GM19099 (cell line): ENCODE data around the gene DAPP1.

Source experiments
- POLR2A ChIP-seq: IDR thresholded peaks from 3 replicates; pipeline ENCODE4 v1.6.1; 2011; ENCODE audit warnings: low read depth; ENCODE audit not compliant: insufficient read length; ENCODE audit errors: extremely low read depth

The DAPP1 gene

GRCh38 chr4:99841129-99841528, 24.5 kb downstream of the DAPP1 start:
- TF ChIP-seq POLR2A = no peak

- no peak for TF ChIP-seq POLR2A
Observed at GRCh38 chr4:99843413-99843812, 26.8 kb downstream of the DAPP1 start.

- TF ChIP-seq POLR2A = no peak
Observed at GRCh38 chr4:99844048-99844447, 27.4 kb downstream of the DAPP1 start.

GRCh38 chr4:99845179-99845578, 28.6 kb downstream of the DAPP1 start:
- TF ChIP-seq POLR2A = no peak

- no peak for TF ChIP-seq POLR2A
Observed at GRCh38 chr4:99845708-99846469, 29.3 kb downstream of the DAPP1 start.

- no peak for TF ChIP-seq POLR2A
Observed at GRCh38 chr4:99846891-99847290, 30.3 kb downstream of the DAPP1 start.

GRCh38 chr4:99847362-99847976, 30.8 kb downstream of the DAPP1 start:
- TF ChIP-seq POLR2A = peak; percentile 24

- no peak for TF ChIP-seq POLR2A
Observed at GRCh38 chr4:99848591-99849001, 32.0 kb downstream of the DAPP1 start.

- TF ChIP-seq POLR2A = no peak
Observed at GRCh38 chr4:99852199-99852749, 35.6 kb downstream of the DAPP1 start.

GRCh38 chr4:99853190-99853589, 36.6 kb downstream of the DAPP1 start:
- TF ChIP-seq POLR2A = no peak

GRCh38 chr4:99853999-99854398, 37.4 kb downstream of the DAPP1 start:
- no peak for TF ChIP-seq POLR2A

- no peak for TF ChIP-seq POLR2A
Observed at GRCh38 chr4:99855678-99856077, 39.1 kb downstream of the DAPP1 start.

GRCh38 chr4:99856166-99856565, 39.5 kb downstream of the DAPP1 start:
- TF ChIP-seq POLR2A = no peak

GRCh38 chr4:99857307-99857706, 40.7 kb downstream of the DAPP1 start:
- no peak for TF ChIP-seq POLR2A

GRCh38 chr4:99859618-99860017, 43.0 kb downstream of the DAPP1 start:
- TF ChIP-seq POLR2A = no peak

GRCh38 chr4:99860521-99860920, 43.9 kb downstream of the DAPP1 start:
- no peak for TF ChIP-seq POLR2A
